GM19395 (cell line): ENCODE data around the gene APLNR.
A peak's percentile ranks its signal among the peaks of the same experiment; 100 is the strongest.
"Not testable (repeated sequence)": the region's sequence is repeated elsewhere in the genome, so short reads cannot be mapped to it uniquely, and the experiment has no call there.

Experiments
- ATAC-seq: cut with Tn5 transposase; IDR thresholded peaks from one replicate; pipeline ENCODE4 v1.9.1; 2021; ENCODE audit warnings: mild to moderate bottlenecking, moderate library complexity; ENCODE audit not compliant: unreplicated experiment

APLNR gene

DNA sequence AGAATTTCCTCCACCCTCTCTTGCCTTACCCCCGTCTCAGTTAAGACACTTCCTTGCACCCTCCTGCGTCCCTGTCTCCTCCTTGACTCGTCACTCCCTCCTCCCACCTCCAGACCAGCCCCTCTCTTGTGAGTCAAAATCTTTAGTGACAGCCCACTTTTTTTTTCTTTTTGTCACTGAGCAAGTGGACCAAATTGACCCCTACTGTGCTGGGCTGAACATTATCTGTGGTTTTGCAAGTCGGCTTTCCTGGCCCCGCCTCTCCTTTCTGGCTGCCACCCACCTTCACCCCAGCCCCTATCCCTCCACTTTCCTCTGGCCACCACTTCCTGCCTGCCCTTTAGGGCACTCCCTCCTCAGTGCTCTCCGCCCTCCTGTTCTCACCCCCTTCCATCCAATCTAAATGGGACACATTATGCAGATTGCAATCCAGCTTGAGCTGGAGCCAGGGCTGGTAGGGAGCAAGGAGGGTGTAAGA is at the start of gene APLNR:
Gene APLNR (minus strand): TSS at position 47 of the 478 bp plus-strand sequence. CDS start 246 bp downstream, outside the sequence.
- ATAC-seq: no peak

DNA sequence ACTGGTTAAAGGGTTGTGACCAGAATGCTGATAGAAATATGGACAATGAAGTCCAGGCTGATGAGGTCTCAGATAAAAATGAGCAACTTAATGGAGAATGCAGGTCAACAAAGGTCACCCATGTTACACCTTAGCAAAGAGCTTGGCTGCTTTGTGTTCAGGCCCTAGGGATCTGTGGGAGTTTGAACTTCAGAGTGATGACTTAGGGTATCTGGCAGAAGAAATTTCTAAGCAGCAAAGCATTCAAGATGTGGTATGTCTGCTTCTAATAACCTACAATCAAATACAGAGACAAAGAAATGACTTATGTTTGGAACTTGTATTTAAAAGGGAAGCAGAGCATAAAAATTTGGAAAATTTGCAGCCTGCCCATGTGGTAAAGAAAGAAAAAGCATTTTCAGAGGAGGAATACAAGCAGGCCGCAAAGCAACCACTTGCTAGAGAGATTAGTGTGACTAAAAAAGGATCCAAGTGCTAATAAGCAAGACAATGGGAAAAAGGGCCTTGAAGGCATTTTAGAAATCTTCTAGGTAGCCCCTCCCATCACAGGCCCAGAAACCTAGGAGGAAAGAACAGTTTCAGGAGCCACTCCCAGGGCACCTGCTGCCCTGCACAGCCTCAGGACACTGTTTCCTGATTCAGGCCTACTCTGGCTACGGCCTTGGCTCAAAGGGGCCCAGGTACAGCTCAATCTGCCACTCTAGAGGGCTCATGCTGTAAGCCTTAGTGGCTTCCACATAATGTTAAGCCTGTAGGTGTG is 46.4 kb upstream of the APLNR start:
- ATAC-seq: no peak

DNA sequence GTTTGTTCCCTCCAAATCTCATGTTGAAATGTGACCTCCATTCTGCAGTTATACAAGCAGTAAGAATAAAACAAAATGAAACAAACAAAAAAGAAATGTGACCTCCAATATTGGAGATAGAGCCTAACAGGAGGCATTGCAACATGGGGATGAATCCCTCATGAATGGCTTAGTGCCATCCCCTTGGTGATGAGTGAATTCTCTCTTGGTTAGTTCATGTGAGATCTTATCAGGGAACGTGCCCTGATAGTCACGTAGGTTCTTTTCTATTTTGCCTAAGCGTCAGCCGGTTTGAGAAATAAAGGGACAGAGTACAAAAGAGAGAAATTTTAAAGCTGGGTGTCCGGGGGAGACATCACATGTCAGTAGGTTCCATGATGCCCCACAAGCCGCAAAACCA is 44.5 kb upstream of the APLNR start:
- not testable (repeated sequence) for ATAC-seq

DNA sequence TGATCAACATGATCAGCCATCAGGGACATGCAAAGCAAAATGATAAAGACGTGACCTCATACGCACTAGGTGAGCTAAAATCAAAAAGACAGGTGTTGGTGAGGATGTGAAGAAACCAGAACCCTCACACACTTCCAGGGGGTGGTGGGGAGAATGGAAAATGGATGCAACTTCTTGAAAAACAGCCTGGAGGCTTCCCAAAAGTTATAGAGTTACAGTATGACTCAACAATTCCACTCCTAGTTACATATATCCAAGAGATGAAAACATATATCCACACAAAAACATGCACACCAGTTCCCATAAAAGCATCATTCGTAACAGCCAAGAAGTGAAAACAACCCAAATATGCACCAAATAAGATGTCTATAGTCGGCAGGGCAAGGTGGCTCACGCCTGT is 42.1 kb upstream of the APLNR start:
- ATAC-seq: no peak

DNA sequence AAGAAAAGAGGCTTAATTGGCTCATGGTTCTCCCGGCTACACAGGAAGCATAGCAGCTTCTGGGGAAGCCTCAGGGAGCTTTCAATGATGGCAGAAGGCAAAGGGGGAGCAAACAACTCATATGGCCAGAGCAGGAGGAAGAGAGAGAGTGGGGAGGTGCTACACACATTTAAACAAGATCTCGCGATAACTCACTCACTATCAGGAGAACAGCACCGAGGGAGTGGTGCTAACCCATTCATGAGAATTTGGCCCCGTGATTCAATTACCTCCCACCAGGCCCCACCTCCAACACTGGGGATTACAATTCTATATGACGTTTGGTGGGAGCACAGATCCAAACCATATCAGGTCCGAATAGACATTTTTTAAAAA is 41.7 kb upstream of the APLNR start:
- no peak for ATAC-seq

DNA sequence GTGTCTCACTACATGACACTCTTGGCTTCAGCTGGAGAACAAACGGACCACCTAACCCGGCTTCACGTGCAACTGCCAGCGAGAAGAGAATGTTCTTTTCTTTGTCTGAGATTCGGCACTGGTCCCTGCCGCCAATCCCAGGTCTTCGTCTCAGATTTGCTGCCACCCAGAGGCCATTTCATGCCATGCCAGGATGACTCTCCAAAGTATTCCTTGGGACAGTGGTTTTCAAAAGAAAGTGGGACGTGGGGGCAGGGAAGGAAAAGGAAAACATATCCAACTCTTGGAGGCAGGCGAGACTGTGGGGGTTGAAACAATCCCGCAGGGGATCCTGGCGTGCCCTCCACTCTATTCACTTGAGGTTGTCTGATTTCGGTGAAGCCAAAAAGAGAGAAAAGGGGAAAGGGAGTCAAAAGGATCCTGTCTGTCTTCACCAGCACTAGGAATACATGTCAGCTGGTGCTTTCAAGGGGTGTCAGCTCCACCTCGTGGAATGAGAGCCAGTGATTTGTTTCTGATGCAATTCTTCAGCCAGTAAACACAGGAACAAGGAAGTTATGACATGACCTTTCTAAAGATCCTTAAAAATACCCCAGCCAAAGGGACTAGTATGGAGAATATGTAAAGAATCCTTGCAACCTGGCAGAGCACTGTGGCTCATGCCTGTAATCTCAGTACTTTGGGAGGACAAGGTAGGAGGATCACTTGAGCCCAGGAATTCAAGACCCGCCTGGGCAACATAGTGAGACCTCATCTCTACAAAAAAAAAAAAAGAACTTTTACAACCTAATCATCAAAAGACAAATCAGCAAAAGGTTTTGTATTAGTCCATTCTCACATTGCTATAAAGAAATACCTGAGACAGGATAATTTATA is 41.0 kb upstream of the APLNR start:
- peak; percentile 84 for ATAC-seq

DNA sequence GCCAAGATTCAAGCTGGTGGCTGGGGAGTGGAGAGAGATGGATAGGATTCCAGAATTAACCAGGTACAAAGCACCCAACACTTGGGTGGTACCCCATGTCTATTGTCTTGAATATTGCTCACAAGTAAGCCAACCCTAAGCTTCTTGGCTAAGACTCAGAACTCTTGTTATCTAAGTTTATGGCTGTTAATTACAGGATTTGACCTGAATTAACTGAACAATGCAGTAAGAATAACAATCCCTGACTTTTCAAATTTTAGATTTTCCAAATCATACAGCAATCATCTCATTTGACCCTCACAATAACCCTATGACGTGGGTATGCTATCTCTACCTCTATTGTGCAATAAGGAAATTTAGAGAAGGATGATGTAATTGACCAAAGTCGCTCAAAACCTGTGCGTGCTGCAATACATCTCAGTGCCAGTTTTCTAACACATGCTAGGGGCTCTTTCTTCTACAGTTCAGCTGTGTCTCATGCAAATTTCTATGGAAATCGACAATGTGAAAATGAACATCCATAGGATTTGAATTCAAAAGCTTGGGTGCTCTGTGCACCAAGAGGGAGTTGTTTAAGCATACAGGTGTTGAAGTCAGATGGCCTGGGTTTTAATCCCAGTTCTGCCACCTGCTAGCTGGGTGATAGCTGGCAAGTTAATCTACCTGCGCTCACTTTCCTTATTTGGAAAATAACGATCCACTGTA is 40.1 kb upstream of the APLNR start:
- no peak for ATAC-seq

DNA sequence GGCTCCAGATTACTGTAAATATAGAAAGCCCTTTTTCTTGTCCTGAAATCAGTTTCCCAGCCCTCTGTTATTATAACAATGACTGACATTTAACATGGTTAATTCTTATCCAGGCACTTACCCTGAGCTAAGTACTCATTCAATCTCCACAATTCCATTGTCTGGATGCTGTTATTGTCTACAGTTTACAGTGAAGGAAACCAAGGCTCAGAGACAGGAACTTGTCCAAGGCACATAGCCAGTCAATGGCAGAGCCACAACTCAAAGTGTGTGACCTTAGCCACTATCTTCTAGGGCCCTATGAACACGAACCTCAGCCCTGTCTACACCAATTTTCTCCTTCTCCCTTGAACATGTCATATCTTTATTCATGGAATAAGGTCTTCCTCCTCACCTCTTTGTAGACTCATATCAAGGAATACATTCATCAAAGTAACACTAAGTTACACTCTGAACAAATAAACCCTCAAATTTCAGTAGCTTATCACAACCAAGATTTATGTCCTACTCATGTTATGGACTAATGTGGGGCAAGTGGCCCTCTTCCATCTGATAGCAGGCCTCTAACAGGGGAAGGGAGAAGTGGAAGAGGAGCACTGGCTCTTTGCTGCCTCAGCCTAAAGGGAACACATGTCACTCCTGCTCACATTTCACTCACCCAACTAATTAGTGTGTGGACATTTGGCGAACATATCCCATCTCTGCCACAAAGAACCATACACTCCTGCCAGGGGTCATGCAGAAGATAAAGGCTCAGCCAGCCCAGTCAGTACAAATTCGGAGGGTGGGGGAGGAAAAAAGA is 39.3 kb upstream of the APLNR start:
- ATAC-seq: no peak

DNA sequence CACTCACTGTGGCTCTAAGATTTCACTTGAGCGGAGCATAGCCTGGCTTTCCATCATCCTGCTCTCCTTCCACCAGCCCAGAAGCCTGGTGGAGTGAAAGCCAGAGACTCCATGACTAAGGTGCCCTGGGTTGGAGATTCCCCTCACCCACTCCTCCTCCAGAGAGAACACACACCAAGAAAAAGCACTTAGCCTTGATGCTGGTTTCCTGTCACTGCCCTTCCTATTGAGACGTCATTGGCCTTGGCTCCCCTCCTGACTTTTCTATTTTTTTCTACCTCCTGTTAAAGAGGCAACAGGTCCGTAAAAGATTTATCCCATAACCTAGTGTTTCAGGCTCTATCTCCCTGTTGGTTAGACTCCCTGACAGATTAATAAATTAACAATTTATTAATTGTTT is 38.5 kb upstream of the APLNR start:
- no peak for ATAC-seq

DNA sequence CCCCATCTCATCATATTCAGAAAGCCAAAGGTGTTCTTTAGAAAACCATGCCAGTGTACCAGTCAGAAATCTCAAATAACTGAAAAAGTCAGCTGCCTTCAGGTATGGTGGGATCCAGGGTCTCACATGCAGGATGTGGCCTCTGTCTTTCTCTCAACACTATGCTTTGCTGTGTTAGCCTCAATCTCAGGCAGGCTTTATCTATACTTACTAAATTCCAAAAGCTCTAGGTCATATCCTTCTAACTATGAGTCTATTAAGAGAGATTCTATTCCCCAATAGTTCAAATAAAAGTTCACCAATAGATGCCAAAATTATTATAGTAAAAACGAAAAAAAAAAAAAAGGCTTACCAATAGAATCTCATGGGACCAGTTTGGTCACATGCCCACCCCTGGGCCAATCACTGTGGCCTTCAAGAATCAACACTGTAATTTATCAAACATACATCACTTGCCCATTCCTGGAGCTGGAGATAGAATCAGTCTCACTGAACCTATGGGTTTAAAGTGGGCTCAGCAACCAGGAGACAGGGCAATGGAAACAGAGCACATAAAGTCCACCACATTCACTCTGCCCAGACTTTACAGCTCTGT is 38.0 kb upstream of the APLNR start:
- ATAC-seq: no peak

DNA sequence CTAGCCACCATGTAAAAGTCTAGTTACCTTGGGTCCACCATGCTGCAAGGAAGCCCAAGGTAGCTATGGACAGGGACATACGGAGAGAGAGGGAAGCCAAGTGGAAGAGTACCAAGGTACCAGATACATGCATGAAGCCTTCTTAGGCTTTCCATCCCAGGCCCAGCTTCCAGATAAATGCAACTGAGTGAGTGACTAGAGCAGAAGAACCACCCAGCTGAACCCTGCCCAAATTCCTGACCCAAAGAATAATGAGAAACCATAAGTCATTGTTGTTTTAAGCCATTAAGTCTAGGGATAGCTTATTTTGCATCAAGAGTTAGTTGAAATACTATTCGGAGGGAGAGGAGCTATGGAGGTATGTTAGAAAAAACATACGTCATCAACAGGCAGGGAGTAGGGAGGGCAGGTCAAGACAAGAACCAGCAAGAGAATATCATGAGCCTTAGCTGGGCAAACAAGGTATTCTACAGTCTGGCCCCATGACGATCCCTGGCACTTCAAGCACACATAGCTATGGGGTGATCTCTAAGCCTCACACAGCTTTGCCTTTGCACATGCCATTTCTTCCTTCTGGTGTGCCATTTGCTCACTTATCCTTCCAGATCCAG is 36.5 kb upstream of the APLNR start:
- ATAC-seq: no peak

DNA sequence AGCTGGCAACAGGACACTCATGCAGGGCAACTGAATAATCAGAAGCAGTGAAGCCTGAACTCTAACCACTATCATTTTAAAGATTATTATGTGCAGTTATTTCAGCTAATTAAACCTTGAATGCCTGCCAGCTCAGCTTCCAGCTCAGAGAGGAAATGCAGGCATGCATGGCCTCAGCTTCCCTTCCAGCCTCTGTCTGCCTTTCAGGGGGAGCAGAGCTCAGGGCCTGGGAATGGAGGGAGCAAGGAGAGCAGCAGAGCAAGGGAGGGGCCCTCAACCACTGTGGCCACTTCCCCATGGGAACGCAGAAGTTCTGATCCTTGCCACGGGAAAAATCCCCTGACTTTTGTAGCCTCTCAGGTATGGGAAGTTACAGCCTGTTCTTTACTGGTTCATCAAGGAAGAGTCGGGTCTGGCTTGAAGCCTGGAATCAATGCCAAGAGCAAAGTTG is 32.5 kb upstream of the APLNR start:
- no peak for ATAC-seq

DNA sequence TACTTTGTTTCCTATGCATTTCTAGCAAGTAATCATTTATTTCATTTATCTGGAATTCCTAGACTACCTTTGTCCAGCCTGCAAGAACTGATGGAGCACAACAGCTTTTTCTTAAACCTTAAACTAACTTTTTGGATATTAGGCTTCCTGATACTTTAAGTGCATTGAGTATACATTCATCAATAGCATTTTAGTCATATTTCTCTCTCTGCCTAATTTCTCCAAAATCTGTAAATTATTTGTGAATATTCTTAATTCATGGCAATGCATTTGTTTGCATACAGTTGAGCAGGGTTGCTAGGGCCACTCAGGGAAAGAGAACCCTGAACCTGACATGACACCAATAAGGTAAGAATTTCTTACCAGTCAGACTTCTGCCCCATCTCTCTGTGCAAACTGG is 29.1 kb upstream of the APLNR start:
- no peak for ATAC-seq

DNA sequence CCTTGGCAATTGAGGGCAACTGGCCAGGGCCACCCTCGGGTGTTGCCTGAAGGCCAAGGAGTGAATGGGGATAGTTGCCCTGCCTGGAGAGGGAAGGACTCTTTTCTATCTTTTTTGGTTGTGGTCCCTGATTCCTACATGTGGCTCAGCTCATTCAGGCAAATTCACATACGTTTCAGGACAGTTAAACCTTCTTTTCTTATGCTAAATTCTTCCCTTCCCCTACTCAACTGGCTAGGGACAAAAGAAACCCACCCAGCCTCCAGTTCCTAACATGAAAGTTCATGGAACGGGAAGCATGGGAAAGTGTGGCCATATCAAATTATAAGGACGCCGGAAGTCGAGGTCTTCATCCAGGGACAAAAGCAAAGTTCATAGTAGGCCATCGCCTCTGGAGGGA is 26.3 kb upstream of the APLNR start:
- ATAC-seq: no peak

DNA sequence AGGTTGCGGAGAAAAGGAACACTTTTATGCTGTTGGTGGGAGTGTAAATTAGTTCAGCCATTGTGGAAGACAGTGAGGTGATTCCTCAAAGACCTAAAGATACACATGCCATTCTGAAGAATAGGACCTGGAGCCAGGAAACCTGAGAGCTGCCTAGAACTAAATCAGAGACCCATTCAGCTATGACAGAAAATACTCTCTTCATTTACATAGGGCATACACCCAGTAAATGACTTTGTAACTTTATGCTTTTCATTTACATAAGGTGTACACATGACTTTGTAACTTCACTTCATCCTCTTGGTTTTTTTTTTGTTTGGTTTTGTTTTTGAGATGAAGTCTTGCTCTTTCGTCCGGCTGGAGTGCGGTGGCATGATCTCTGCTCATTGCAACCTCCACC is 25.1 kb upstream of the APLNR start:
- ATAC-seq: no peak

DNA sequence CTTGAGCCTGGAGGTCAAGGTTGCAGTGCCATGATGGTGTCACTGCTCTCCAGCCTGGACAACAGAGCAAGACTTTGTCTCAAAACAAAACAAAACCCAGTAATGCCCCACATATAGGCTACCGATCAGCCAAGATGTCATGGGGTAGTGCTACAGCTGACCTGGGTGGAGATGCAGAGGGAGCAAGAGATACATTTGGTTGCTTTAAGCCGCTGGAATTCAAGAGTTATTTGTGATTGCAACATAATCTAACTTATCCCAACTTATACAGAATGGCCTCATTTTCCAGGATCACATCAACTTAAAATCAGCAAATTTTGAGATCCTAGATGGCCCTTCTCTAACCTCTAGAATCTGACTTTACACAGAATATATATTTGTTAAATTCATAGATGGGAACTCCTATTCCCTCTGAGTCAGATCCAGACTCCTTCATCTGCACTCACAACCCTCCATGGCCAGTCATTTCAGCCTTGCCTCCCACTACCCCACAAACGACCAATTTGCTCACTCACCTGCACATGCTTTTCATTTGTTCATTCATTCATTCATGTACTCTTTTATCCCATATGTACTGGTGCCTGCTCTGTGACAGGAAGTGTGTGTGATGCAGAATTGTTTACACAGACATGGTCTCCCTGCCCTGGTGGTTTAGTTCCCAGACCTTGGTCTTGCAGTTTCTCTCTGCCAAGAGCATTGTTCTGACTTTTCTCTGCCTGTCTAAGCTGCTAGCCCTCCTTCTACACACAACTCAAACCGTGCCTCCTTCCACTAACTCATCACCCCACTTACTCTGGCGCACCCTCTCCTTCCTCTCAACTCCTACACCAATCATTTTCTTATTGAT is 24.1 kb upstream of the APLNR start:
- no peak for ATAC-seq

DNA sequence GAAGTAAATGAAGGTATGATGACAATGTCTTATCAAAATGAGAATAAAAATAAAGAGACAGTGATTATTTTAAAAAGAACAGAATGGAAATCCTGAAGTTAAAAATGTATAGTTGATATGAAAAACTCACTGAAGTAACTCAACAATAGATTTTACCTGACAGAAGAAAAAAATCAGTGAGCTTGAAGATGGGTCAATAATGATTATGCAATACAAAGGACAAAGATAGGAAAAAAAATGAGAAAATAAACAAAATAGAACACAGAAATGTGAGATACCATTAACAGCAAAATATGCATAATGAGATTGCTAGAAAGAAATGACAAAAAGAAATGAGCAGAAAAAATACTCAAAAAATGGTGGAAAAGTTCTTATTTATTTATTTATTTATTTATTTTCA is 19.1 kb upstream of the APLNR start:
- ATAC-seq: no peak

DNA sequence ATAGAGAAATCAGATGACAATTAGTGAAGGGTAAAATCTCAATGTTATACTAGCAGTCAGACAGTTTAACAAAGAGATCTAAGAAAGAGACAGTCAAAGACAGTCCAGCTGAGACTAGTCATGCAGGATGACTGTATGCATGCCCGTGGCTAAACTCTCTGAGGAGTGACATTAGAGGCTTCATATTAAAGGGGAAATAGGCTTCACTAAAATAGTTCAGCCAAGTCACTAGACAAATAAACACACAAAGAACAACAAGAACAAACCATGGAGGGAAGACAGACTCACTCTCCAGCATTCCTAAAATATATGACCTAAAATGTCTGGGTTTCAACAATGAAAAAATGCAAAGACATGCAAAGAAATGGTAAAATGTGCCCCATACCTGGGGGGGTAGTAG is 18.6 kb upstream of the APLNR start:
- no peak for ATAC-seq

DNA sequence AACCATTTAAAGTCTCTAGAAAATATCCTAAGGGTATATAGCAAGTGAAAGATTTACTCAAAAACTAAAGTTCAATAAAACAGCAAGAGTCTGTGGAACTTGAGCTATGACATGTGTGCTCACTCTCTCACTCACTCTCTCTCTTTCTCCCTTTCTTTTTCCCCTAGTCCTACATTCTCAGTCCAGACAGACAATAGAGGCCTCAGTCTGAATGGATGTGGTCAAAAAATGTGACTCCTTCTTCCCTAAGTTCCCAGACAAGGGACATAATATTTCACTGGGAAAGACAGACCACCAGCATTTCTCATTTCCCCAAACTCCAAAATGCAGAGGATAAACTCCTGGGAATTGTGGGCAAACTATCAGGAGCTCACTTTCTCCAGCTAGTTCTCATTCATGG is 17.6 kb upstream of the APLNR start:
- ATAC-seq: no peak
